GM12872 (cell line): ENCODE measurements around the gene APOB.

Experiments used
- TF ChIP-seq, protein P1 (sequence below): IDR thresholded peaks from 3 replicates; pipeline ENCODE4 v1.5.1; 2011; ENCODE audit warnings: low read depth, mild to moderate bottlenecking, low read length, moderate library complexity; ENCODE audit not compliant: insufficient read depth

APOB gene

DNA sequence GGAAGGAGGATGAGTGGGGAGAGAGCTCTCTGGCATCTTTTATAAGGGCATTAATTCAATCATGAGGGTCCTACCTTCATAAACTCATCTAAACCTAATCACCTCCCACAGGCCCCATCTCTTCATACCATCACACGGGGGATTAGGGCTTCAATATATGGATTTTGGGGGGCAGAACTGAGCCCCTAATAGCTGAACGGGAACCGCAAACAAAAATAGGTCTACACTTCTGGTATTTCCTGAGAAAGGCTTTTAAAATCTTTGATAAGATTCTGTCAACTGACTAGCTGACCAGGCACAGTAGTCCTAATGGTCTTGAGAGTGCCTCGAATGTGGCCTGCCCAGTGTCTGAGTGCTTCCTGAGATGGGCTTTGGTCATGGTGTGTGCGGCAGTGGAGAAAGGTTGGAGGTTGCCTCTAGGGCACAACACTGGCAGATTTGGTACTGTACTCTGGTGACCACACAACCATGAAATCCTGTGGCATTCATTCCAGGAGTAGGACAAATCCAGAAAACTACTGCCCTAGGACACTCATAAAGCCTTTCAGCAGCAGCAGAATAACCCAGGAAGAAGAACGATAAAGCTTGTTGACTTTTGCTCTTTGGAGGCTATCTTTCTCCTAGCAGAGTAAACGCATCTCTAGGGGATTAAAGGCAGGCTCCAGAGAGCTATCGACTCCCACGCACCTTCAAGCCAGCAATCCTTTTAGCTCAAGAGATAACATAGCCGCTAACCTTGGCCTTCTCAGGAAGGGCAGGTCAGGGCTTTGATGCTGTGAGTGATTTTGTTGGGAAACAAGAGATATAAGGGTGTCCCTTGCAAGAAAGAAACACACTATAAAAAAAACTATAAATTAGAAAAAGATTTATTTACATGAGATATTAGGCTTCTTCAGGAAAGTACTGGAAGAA, 12.3 kb upstream of the APOB start:
- TF ChIP-seq, protein P1, sequence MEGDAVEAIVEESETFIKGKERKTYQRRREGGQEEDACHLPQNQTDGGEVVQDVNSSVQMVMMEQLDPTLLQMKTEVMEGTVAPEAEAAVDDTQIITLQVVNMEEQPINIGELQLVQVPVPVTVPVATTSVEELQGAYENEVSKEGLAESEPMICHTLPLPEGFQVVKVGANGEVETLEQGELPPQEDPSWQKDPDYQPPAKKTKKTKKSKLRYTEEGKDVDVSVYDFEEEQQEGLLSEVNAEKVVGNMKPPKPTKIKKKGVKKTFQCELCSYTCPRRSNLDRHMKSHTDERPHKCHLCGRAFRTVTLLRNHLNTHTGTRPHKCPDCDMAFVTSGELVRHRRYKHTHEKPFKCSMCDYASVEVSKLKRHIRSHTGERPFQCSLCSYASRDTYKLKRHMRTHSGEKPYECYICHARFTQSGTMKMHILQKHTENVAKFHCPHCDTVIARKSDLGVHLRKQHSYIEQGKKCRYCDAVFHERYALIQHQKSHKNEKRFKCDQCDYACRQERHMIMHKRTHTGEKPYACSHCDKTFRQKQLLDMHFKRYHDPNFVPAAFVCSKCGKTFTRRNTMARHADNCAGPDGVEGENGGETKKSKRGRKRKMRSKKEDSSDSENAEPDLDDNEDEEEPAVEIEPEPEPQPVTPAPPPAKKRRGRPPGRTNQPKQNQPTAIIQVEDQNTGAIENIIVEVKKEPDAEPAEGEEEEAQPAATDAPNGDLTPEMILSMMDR = no peak

DNA sequence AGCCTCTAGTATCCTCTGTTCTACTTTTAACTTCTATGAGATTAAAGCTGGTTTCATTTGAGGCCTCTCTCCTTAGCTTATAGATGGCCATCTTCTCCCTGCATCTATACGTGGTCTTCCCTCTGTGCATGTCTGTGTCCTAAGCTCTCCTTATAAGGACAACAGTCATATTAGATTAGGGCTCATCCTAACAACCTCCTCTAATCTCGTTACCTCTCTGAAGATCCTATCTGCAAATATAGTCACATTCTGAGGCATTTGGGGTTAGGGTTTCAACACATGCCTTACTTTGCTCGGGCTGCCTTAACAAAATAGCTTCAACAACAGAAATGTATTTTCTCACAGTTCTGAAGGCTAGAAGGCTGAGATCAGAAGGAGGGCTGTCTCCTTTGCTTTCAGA, 11.6 kb upstream of the APOB start:
- TF ChIP-seq, protein P1 = no peak

GRCh38 chr2:21054011-21054410, 10.1 kb upstream of the APOB start:
- TF ChIP-seq, protein P1 = no peak

- TF ChIP-seq, protein P1 = no peak
Observed at GRCh38 chr2:21052044-21052443, 8.2 kb upstream of the APOB start.

- TF ChIP-seq, protein P1 = no peak
Observed at GRCh38 chr2:21050164-21050563, 6.3 kb upstream of the APOB start.

DNA sequence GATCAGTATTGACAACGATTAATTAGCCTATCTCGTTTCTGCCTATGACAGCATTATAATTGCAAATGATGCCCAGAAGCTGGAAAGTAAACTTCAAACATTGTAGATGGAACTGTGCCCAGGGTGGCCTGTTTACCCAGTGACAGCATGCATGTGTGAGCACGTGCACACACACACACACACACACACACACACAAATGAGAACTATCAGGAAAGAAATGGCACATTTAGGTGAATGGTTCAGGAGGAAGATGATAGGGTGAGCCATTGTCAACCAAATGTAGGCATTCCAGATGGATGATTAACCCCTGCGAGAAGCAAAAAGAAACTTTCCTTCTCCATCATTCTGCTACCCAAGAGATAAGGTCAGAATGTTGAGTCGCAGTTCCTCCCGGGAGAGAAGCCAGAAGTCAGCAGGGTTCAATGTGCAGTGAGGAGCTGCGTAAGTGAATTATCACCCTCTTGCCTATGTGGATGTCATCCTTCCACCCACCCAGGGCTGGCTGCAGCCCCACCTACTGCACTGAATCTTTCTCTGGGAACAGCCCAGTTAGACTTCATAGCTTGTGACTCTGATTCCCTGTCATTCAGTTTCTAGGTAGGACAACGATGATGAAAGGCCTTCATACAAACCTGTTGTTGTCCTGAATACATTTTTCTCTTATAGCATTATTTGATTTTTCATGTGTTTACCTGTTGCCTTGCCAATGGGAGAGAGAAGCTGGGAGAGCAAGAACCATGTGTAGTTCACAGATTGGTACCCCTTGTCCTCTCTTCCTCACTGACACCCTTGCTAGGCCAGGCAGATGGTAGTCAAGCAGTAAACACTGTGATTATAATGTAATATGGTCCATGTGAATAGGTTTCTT, 3.5 kb upstream of the APOB start:
- TF ChIP-seq, protein P1 = no peak

- TF ChIP-seq, protein P1 = no peak
Observed at GRCh38 chr2:21046506-21046905, 2.6 kb upstream of the APOB start.
